HG03342 (cell line): ENCODE data around the gene NAA20.

ENCODE experiments used
- ATAC-seq: cut with Tn5 transposase; IDR thresholded peaks from one replicate; pipeline ENCODE4 v1.9.1; 2021; ENCODE audit warnings: mild to moderate bottlenecking, moderate library complexity; ENCODE audit not compliant: unreplicated experiment

The NAA20 gene

GRCh38 chr20:20073801-20074371 is 56.7 kb downstream of the NAA20 start:
- no peak for ATAC-seq

DNA sequence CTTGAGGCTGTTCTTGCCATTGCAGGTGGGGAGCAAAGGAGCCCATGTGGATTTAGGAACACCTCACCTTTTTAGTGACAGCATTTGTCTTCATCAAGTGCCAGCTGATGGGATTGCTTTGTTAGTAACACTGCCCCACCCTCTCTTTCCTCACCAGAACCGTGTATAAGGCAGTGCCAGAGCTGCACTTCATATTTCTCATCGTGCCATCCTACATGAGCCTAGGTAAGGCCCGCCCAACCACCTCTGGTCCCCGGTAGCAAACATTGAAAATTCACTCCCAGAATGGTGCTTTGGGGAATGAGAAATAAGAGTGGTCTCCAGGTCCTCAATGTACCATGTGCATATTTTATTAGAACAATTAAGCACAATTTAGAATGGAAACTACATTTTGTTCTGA is 57.9 kb downstream of the NAA20 start:
- ATAC-seq: no peak

DNA sequence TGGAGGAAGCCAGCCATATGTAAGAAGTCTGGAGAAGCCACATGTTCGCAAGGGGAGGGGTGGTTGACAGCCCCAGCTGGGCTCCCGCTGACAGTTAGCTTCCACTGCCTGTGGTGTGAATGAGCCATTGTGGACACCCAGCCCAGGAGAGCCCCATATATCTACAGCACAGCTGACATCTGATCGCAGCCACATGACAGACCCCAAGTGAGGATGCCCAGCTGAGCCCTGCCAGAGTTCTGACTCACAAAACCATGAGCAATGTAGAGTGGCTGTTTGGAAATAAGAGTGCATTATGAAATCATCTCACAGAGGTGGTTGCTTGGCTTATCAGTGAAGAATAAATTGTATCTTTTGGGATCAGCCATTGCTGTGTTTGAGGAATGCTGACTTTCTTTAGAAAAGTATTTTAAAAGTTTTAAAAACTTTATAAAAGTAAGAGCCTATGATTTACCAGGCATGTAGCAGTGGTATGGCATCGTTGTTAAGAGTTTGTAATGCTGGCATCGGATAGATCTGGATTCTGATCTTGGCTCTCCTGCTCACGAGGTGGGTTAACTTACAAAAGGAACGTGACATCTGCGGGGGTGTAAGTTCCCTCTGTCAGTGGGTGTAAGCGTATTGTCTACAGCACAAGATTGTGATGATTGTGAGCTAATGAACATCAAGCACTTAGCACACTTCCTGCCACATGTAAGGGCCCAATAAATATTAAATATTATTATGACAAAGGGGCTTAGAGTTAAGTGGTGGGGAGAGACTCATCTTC is 59.3 kb downstream of the NAA20 start:
- ATAC-seq: no peak

- ATAC-seq: no peak
These were observed 60.9 kb downstream of the NAA20 start for GRCh38 chr20:20078041-20078440.

DNA sequence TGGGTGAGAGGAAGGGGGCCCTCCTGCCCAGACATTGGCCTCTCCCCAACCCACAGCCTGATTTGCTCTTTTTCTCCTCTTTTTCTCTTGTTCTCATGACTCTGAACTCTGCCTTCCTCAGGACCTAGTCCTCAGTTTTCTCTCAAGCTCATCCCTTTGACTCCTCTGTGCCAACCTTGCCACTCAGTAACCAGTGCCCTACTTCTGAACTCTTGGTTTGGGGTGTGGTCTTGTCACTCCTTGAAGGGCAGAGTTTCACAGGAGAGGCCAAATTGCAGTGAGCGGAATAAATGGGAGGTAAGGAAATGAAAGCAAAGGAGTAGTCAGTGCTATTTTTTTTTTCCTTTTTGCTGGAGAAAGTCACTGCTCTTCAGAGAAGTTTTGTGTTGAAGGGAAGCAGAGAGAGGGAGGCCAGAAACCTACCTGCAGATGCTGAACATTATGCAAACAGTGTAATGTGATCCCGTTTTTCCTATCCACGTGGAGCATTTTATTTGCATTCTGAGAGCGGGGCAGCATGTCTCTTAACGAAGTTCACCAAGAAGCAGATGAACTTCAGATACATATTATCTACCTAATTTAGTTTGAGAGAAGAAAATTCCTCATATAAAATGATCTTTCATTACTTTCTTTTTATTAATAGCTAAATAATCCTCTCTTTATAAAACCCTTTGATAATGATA is 62.1 kb downstream of the NAA20 start:
- no peak for ATAC-seq
